ES-I3 (cell line): Measurements from ENCODE around the gene EFCAB6.

ENCODE experiments used
- H3K36me3 ChIP-seq: 2 replicates; pipeline ENCODE4 v1.6.1; 2013; ENCODE audit warnings: mild to moderate bottlenecking, low read length, control low read depth, moderate library complexity; ENCODE audit not compliant: insufficient read depth
- H3K4me1 ChIP-seq: 2 replicates; pipeline ENCODE4 v1.6.1; 2013; ENCODE audit warnings: mild to moderate bottlenecking, control low read depth, low read length; ENCODE audit not compliant: insufficient read depth
- H3K9ac ChIP-seq: 2 replicates; pipeline ENCODE4 v1.6.1; 2013; ENCODE audit warnings: low read depth, mild to moderate bottlenecking, low read length, moderate library complexity
- H3K9me3 ChIP-seq: 2 replicates; pipeline ENCODE4 v1.6.1; 2013; ENCODE audit warnings: mild to moderate bottlenecking, low read length, moderate library complexity; ENCODE audit not compliant: control insufficient read depth, insufficient read depth

Gene EFCAB6

DNA sequence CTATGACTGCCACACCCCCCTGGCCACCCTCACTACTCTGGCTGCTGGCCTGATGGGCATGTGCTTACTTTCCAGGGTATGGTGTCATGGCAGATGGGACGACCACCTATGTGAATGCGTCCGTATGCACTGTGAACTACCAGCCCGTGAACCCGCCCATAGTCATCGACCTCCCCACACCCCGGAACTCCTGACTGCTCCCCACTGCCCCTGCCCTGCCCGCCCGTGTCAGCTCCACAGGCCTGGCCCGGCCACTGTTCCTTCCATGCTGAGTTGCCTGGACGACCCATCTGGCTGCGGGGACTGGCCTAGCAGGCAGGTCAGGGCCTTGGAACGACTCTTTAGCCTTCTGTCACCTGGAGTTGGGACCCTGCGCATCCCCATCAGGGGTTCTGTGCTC, 306.7 kb downstream of the EFCAB6 start:
- H3K4me1 ChIP-seq = no peaks in the 10 kb centered on the region
- no peak overlapping the region for H3K9ac ChIP-seq
- no peaks in the 10 kb centered on the region for H3K9me3 ChIP-seq
- H3K36me3 ChIP-seq = no peaks in the 10 kb centered on the region

GRCh38 chr22:43504666-43505261, 307.3 kb downstream of the EFCAB6 start:
- H3K9ac ChIP-seq = no peak overlapping the region
- no peaks in the 10 kb centered on the region for H3K36me3 ChIP-seq
- H3K9me3 ChIP-seq = no peaks in the 10 kb centered on the region
- no peaks in the 10 kb centered on the region for H3K4me1 ChIP-seq

DNA sequence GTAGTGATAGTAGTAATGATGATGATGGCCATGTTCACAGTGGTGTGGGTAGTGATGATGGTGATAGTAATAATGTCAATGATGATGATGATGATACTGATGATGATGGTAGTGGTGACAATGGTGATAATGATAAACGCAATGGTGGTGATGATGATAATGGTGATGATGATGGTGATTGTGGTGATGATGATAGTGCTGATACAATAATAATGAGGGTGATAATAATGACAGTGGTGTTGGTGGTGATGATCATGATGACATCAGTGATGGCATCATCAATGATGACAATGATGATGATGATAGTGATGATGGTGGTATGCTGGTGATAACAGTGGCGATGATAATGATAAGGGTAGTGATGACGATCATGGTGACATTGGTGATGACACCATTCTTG, 308.0 kb downstream of the EFCAB6 start:
- Histone ChIP-seq H3K4me1 (no peaks in the 10 kb centered on the region), H3K36me3 (no peaks in the 10 kb centered on the region), H3K9ac (no peak overlapping the region), H3K9me3 (no peaks in the 10 kb centered on the region)

GRCh38 chr22:43502306-43502874, 309.7 kb downstream of the EFCAB6 start:
- Histone ChIP-seq H3K9ac (no peak overlapping the region), H3K36me3 (no peaks in the 10 kb centered on the region), H3K9me3 (no peaks in the 10 kb centered on the region), H3K4me1 (no peaks in the 10 kb centered on the region)

- Histone ChIP-seq H3K9me3 (no peaks in the 10 kb centered on the region), H3K9ac (no peak overlapping the region), H3K4me1 (no peaks in the 10 kb centered on the region), H3K36me3 (no peaks in the 10 kb centered on the region)
Measured at GRCh38 chr22:43501878-43502277, 310.2 kb downstream of the EFCAB6 start.

GRCh38 chr22:43500792-43501785, 311.0 kb downstream of the EFCAB6 start:
- no peak overlapping the region for H3K9ac ChIP-seq
- no peaks in the 10 kb centered on the region for H3K4me1 ChIP-seq
- H3K9me3 ChIP-seq = no peaks in the 10 kb centered on the region
- H3K36me3 ChIP-seq = no peaks in the 10 kb centered on the region

DNA sequence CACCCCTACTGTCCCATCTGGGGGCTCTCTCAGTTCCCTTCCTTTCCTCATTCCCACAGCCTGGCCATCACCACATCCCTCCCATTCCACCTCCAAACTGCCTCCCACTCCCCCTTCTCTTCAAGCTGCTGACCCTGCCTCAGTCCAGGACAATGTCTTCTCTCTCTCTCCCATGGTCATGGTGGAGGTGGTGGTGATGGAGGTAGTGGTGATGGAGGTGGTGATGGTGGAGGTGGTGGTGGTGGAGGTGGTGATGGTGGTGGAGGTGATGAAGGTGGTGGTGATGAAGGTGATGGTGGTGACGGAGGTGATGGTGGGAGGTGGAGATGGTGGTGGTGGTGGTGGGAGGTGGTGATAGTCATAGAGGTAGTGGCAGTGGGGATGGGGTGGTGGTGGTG, 313.2 kb downstream of the EFCAB6 start:
- Histone ChIP-seq H3K4me1 (no peaks in the 10 kb centered on the region), H3K36me3 (no peaks in the 10 kb centered on the region), H3K9ac (no peak overlapping the region), H3K9me3 (no peaks in the 10 kb centered on the region)

DNA sequence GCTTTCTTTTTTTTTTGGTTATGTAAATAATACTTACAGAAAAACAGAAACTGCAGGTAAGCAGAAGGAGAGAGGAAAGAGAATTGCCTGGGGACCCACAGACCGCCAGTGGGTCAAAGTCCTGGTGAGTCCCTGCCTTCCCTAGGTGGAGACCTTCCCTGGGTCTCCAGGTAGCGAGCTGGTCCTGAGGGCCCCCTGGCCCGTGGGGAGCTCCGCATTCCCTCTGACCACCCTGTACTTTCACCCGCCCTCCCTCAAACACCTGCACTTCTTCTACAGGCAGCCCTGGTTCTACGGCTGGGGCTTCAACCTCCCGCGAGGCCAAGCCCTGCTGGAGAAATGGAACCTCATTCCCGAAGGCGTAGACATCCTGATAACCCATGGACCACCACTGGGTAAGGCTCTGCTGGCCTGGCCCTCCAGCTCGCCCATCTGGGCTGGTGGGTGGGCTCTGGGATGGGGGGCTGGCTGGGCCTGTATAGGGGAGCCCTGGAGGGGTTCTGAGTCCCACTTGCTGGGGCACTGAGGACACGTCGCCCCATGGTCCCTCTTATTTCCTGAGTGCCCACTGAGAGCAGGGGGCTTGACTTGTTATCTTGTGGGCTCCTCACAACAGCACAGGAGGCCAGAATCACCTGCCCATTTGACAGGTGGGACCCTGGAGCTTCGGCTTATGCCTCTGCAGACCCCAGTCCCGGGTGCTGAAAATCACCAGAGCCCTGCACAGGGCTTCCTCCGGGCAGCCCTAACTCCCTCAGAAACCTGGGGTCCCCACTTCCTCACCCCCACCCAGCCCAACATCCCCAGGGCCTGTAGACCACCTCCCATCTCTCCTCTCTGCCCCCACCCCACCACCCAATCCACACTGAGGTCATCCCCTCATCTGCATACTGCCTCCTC, 313.9 kb downstream of the EFCAB6 start:
- H3K36me3 ChIP-seq = no peaks in the 10 kb centered on the region
- H3K9me3 ChIP-seq = no peaks in the 10 kb centered on the region
- no peaks in the 10 kb centered on the region for H3K4me1 ChIP-seq
- no peak overlapping the region for H3K9ac ChIP-seq

DNA sequence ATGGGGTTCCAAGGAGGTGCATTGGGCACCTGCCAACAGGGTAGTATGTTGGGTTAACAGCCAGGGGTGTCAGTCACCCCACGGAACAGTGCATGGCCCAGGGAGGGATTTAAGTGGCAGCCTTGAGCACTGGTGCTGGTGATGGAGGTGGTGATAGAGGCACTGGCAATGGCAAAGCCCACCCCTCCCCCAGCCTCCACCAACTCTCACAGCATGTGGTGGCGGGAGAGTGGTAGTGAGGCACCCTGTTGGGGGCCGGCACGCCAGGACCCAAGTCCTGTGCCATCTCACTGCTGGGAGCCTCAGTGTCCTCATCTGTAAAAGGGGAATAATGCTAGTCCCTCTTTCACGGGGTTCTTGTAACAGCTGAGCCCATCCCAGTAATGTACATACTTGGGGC, 318.8 kb downstream of the EFCAB6 start:
- H3K9me3 ChIP-seq = no peaks in the 10 kb centered on the region
- H3K4me1 ChIP-seq = no peaks in the 10 kb centered on the region
- no peaks in the 10 kb centered on the region for H3K36me3 ChIP-seq
- H3K9ac ChIP-seq = no peak overlapping the region

DNA sequence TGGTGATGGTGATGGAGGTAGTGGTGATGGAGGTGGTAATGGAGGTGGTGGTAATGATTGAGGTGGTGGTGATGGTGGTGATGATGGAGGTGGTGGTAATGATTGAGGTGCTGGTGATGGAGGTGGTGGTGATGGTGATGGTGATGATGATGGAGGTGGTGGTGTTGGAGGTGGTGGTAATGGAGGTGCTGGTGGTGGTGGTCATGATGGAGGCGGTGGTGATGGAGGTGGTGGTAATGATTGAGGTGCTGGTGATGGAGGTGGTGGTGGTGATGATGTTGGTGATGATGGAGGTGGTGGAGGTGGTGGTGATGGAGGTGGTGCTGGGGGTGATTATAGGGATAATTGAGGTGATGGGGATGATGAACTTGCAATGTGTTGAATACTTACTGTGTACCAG, 320.4 kb downstream of the EFCAB6 start:
- Histone ChIP-seq H3K9ac (no peak overlapping the region), H3K36me3 (no peaks in the 10 kb centered on the region), H3K9me3 (no peaks in the 10 kb centered on the region), H3K4me1 (no peaks in the 10 kb centered on the region)

GRCh38 chr22:43491177-43491576, 320.9 kb downstream of the EFCAB6 start:
- H3K4me1 ChIP-seq = no peaks in the 10 kb centered on the region
- H3K9ac ChIP-seq = no peak overlapping the region
- no peaks in the 10 kb centered on the region for H3K9me3 ChIP-seq
- no peaks in the 10 kb centered on the region for H3K36me3 ChIP-seq

- H3K9ac ChIP-seq = no peak overlapping the region
- H3K9me3 ChIP-seq = no peaks in the 10 kb centered on the region
- no peaks in the 10 kb centered on the region for H3K36me3 ChIP-seq
- no peaks in the 10 kb centered on the region for H3K4me1 ChIP-seq
Measured at GRCh38 chr22:43490311-43490710, 321.8 kb downstream of the EFCAB6 start.

GRCh38 chr22:43488937-43489336, 323.2 kb downstream of the EFCAB6 start:
- H3K9ac ChIP-seq = no peak overlapping the region
- H3K9me3 ChIP-seq = no peaks in the 10 kb centered on the region
- H3K36me3 ChIP-seq = no peaks in the 10 kb centered on the region
- H3K4me1 ChIP-seq = no peaks in the 10 kb centered on the region
